HG03439 (cell line): Measurements from ENCODE around the gene DRD3.

Experiments used
- ATAC-seq: cut with Tn5 transposase; IDR thresholded peaks from one replicate; pipeline ENCODE4 v1.9.1; 2021; ENCODE audit warnings: mild to moderate bottlenecking, moderate library complexity; ENCODE audit not compliant: unreplicated experiment

DRD3 gene

DNA sequence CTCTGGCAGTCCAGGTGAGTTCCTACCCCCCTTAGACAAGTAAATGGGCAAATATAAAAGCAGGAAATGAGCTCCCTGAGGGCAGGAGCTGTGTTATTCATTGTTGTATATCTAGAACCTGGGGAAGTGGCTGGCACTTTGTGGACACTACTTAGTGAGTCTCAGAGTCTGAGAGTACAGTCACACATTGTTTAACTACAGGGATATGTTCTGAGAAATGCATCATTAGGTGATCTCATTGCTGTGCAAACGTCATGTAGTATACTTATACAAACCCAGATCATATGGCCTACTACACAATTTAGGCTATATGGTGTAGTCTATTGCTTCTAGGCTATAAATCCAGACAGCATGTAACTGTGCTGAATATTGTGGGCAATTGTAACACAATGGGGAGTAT lies 52.4 kb downstream of the DRD3 start:
- ATAC-seq, result no peak

DNA sequence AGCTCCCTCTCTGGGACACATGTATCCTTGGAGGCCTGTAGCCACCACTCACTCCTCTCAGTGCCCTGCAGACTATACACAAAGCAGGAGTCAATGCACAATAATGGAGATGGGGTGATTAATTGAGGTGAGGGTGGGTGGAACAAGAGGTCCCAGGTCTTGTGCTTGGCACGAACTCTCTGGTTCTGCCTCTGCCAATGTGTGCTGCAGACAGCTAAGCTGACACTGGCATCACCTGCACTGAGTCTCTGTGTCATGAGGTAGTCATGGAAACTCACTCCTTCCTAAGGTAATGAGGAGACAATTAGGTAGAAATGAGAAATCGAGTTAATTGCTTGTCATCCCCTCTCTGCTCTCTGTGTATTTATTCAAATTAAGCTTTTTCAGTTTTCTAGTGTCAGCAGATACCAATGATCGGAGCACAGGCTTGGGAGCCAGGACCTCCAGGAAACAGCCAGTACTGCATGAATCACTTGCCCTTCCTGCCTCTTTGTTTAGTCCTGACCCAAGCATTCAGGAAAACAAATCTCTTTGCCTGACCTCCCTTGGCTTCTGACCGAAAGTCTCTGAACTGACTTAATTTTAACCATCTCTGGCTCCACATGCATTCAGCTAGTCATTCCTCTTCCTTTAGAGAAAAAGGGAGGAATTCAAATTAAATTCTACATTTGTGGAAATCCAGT lies 56.7 kb downstream of the DRD3 start:
- ATAC-seq, result no peak

DNA sequence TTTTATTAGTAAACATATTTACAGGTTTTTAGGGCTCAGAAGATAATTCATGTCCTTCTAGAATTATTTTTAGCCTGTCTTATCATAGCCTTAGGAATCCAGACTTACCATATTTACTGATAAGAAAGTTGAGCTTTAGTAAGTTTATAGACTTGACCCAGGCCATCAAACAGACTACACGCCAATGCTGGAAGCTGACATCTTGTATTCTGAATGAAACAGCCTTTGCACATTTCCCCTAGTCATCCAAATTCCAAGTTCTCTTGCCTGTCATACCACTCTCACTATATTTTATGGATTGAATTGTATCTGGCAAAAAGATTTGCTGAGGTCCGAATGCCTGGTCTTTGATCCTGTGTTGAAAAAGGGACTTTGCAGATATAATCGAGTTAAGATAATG lies 58.6 kb downstream of the DRD3 start:
- ATAC-seq, result no peak

DNA sequence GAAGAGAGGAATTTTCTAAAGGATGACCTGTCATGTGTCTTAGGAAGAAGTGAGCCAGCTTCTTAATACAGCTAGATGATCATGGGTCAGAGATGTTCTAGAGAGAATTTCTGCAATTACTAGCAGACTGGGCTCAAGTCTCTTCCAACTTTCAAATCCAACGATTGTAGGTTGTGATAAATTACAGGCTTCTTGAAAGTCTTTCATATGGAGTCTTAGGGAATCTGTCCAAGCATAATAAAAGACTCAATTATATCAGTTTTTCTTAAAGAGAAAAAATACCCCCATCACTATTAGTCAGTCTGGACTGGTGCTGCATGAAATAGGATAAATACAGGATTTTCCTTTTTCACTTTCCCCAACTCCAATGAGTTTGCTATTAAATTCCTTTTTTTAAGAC lies 59.1 kb downstream of the DRD3 start:
- no peak for ATAC-seq

DNA sequence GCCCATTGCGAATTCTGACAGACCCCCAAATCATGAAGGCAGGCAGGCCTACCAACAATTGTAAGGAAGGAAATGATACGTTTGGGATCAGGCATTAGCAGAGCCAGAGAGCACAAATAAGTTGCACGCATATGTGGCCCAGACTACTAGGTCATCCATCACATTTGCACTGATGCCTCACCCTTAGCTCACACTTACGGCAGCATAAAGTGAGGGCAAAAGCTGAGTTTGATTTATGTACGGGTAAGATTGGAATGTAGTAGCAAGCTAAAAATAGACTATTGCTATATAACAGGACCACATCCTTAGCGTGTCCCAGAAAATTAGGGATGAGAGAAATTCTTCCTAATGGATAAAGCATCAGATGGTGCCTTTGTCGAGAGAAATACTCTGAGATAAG lies 63.7 kb downstream of the DRD3 start:
- ATAC-seq, result no peak

DNA sequence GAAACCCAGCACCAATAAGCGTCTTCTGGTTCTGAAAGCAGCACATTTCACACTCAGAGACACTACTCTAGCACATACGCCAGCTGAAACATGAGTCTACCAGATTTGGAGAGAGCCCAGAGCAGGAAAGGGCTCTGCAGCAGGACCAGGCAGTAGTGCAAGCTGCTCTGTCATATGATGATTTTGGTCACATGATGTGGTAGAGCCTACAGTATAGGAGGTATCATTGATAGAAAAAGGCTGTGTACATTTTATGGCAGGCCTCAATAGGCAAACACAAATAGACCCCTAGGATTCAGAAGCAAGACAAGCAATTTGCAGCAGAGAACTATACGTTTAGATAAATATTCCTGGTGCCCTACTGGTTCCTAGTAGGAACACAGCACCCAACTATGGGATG lies 64.1 kb downstream of the DRD3 start:
- no peak for ATAC-seq

DNA sequence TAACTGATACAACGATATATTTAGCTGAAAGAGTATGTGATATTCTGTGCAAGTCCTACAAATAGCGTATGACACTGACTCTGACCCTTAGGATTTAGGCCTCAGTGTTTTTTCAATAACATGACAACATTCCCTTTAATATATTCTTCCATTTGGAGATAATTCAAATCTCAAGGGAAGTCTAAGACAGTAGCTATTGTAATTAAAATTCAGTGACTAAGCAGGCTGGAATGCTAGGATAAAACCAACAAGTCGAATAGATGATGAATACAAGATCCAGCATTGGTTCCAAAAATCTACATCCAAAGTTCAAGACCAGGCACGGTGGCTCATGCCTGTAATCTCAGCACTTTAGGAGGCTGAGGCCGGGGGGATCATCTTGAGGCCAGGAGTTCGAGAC lies 66.2 kb downstream of the DRD3 start:
- ATAC-seq, result no peak

DNA sequence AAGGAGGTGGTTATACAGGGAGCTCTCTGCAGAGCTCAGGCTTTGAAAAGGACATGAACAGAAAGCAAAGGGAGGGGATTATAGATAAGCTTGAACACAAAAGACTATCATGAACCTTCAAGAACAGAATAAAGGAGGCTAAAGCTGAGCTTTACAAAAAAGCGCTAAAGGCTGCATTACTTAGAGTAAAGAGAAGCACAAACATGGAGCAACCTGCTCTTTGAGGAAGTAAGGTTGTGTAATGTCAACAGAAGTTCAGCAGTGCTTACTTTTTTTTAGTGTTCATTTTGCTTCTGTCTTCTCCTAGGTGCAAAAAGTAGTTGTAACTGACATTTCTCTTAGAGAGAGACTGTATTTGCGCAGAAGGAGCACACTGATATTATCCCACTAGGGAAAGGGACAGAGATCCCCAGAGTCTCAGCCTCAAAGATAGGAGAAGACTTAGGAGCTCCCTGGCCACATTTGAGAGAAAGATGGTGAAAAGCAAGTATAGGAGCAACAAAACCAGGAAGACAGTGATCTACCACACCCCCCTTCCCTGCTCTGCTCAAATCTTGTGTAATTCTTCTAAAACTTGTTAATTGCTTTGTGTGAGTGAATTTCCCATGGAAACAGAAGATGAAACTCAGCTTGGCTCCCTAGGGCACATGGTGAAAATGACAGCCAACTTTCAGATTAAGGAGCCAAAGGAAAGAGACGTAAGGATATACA lies 67.6 kb downstream of the DRD3 start:
- ATAC-seq, result no peak

DNA sequence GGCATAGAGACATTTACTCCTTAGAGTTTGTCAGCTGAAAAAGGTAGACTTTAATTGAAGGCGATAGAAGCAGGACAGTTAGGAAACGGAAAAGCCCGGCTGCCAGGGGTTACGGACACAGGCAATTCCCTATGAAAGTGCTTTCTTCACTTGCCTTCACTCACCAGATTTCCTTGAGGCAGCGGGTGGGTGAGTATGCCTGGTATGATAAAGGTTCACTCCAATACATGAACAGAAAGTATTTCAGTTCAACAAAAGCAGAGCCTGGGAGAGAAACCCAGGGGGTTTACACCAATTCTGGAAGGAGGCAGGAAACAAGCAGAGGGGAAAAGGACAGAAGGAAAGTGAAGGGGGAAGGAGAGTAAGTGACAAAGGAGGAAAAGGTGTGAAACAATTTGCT lies 68.4 kb downstream of the DRD3 start:
- no peak for ATAC-seq

DNA sequence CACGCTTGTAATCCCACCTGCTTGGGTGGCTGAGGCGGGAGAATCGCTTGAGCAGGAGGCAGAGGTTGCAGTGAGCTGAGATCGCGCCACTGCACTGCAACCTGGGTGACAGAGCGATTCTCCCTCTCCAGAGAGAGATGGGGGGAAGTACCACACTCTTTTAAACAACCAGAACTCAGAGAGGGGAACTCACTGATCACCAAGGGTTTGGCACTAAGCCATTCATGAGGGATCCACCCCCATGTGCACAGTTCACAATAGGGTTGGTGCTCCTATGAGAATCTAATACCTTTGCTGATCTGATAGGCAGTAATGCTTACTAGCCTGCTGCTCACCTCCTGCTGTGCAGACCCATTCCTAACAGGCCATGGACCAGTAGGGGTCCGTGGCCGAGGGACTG lies 70.7 kb downstream of the DRD3 start:
- ATAC-seq, result no peak

DNA sequence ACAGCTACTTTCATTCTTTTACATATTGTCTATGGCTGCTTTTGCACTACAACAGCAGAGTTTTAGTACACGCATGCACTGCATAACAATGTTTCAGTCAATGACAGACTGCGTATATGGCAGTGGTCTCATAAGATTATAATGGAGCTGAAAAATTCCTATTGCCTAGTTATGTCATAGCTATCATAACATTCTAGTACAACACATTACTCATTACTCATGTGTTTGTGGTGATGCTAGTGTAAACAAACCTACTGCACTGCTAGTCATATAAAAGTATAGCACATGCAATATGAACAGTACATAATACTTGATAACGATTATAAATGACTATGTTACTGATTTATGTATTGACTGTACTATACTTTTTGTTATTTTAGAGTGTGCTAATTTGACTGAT lies 74.4 kb downstream of the DRD3 start:
- no peak for ATAC-seq

DNA sequence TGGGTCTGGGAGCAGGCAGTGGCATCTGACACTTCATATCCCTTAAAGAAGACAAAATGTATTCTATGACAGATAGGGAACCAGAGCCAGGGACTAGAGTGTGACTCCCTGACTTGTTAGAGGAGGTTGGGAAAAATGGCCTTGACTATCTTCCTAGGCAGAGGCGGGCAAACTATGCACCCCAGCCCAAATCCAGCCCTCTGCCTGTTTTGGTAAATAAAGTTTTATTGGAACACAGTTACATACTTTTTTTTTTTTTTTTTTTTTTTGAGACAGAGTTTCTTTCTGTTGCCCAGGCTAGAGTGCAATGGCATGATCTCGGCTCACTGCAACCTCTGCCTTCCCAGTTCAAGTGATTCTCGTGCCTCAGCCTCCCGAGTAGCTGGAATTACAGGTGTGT lies 75.0 kb downstream of the DRD3 start:
- no peak for ATAC-seq

DNA sequence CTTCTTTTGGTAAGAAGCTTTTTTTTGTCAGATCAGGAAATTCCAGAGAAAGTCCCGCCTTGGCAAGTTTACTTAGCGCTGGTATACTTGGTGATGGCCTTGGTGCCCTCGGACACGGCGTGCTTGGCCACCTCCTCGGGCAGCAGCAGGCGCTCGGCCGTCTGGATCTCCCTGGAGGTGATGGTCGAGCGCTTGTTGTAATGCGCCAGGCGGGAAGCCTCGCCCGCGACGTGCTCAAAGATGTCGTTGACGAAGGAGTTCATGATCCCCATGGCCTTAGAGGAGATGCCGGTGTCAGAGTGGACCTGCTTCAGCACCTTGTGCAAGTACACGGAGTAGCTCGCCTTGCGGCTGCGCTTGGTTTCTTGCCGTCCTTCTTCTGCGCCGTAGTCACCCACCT lies 75.7 kb downstream of the DRD3 start:
- no peak for ATAC-seq

DNA sequence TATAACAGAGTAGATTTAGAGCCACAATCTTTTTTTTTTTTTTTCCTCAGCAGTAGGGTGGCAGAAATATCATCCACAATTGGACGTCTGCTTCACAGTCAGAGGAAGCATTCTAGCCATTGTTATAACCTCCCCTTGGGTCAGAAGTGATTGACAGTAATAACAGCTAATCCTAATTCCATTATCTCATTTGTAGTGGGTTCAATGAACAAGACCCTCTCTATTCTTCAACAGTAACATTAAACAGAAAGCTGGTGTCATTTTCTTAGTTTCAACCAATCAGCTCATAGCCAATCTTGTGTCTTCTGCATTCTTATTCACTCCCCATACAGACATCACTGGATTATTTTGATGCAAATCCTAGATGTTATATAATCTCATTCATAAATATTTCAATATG lies 77.8 kb downstream of the DRD3 start:
- ATAC-seq, result no peak

DNA sequence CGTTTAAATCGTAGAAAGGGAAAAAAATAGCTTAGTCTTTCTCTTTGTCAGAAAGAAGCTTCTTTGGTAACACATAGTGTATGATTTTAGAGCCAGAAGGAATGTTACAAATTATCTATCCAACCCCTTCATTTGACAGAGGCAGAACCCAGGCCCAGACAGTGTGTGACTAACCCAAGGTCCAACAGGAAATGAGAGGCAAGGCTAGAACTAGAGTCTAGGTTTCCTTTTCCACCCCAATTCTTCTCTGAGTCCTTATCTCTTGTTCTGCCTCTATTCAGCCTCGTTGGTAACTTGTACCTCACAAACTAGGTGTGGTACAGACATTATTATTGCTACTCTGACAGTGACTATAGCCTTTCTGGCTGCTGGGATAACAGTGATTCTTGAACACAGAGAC lies 83.1 kb downstream of the DRD3 start:
- ATAC-seq, result no peak

DNA sequence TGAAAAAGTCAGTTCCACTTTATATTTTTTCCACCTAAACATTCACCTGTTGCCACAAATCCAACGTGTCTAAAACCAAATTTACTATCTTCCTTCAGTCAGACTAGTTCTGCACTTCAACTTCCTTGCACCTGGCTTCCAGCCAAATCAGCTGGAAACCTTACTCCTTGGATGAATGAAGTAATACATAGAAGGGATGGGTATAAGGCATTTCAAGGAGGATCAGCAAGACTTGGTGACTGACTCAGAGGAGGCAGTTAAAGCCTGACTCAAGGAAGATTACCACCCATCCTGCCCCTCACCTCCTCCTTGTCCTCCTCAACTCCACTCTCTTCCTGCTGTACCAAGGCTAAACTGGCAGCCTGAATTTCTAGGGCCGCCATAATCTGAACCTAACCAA lies 85.3 kb downstream of the DRD3 start:
- no peak for ATAC-seq

DNA sequence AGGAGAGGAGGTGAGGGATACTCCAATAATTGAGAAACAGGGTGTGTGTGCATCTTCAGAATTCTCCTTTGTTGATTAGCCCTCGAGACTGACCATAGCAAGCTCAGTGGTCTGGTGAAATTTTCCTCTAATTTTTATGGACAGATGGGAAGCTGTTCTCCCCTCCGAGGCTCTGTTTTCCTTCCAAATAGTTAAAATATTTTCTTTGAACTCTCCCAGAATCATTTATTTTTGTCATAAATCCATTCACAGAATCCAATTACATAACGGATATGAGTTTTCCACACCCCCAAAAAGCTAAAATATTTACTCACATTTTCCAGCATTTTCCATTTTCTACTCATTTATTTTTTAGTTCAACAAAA lies 85.9 kb downstream of the DRD3 start:
- no peak for ATAC-seq

DNA sequence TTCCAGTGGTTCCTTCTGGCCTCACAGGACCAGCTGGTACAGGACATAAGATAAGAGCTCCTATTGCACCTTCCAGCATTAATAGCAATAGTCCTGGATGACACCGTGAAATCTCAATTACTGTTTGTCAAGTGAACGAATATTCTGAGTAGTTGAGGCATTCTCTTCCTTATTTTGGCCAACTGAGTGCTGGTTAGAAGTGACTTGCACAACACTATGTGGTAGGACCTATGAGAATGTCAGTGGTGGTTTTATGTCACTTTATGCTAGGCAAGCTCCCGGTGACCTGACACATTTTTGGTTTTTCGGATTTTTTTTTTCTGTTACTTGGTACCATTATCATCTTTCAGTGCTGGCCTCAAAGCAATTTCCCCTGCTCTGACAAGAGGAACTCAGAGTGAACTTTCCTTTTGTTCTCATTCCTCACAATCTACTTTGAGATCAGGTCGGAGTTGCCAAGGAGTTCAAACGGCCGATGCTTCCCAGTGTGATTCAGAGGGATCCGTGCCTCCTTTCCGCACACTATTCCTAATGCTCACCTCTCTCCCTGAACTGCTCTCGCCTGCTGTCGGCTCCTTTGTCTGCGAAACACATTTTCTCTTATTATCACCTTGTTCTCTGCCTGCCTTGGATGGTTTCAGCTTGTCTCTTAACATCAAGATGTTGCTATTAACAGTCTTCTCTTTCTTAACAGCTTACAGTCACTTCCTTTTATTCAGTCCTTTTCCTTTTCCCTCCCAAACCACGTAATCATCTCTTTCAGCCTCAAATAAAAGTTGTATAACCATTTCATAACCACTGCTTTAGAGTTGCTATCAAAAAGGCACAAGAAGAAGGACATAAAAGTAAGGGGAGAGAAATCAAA lies 86.5 kb downstream of the DRD3 start:
- no peak for ATAC-seq

DNA sequence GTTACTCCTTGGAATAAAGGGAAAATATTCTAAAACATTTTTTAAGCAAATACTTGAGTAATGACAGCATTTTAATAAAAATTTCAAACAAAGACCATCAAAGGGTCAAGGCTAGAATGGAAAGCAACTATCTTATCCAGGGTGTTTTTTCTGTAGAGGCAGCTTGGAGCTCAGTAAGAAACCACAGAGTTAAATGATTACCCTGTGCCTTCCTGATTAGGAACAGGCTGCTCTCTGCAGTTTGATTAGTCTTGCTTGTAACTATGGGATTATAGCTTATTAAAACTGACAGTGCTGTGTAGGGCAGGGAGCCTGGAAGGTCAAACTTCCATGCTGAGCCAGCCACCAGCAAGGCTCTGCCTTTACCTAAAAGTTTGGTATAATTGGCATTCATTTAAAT lies 89.2 kb downstream of the DRD3 start:
- no peak for ATAC-seq

DNA sequence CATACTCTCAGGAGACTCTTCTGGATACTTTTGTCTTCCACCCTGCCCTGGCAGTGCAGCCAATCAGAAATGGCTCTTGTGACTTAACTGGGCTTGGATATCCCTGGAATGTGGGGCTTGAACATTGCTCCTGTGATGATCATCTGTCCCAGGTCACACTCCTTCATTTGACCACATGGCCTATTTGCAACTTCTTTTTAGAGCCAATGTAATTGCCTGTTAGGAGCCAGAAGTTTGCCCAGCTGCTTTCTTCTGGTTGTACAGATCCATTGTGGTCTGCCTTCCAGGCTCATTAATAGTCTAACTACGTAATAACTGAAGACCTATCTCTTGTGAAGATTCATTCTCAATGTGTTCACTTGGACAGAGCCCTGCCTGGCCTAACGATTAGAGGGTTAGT lies 92.5 kb downstream of the DRD3 start:
- ATAC-seq, result no peak

DNA sequence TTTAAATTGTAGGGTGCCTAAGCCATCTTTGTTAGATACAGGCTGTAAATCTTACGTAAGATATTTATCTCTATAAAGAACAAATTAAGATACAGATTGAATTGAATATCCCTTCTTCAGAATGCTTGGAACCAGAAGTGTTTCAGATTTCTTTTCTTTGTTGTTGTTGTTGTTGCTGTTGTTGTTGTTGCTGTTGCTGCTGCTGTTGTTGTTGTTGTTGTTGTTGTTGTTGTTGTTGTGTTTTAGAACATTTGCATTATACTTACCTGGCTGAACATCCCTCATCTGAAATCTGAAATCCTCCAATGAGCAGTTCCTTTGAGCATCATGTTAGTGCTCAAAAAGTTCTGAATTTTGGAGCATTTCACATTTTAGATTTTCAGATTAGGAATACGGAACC lies 95.7 kb downstream of the DRD3 start:
- no peak for ATAC-seq

DNA sequence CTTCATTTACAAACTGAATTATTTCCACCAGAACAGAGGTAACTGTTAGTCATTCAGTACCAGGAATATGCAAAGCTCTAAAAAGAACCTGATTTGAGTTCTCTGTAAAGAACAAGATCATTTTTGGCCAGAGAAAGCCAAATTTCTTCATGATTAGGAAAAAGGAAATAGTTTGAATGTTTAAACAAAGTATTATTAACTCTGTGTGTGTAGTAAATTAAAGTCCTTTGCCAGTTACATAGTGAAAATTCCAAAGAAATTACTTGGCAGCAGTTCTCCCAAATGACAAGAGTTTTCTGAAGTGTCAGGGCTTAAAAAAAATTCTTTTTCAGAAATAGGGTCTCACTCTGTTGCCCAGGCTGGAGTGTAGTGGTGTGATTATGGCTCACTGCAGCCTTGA lies 97.8 kb downstream of the DRD3 start:
- no peak for ATAC-seq
